MCF 10A (cell line): ENCODE results near the gene DSCAML1. TPM values are rescaled to one million over a fixed set of nuclear protein-coding genes. Genes with fewer than 3 reads are reported as not detected.

Experiments
- BruUV-seq: library from RNA; stranded (reverse); fragments of 400-500 nt; replicated peaks from 2 replicates; lab custom pipeline; 2021; lab: Mats Ljungman, UMichigan
- CTCF ChIA-PET: fragments of 300-600 bp; sonication (Branson Sonifier 250); formaldehyde crosslinking; extraction: SDS; loops from one replicate; lab custom pipeline; 2021; ENCODE audit warnings: antibody characterized with exemption, inconsistent platforms; lab: Yijun Ruan, JAX
- POLR2A ChIA-PET: fragments of 300-600, 350-650 bp; sonication (Branson Sonifier 250); formaldehyde crosslinking; extraction: SDS; loops from one replicate; lab custom pipeline; 2020; ENCODE audit warnings: antibody characterized with exemption, inconsistent platforms; lab: Yijun Ruan, JAX
- DNase-seq: peaks from one replicate; pipeline ENCODE4 v3.0.0-alpha.2; 2018; ENCODE audit not compliant: unreplicated experiment
- H3K27ac Mint-ChIP-seq: one replicate; pipeline ENCODE4 v1.8.0; 2022; ENCODE audit warnings: mild to moderate bottlenecking, low read depth, mixed read lengths; ENCODE audit not compliant: unreplicated experiment
- H3K27me3 Mint-ChIP-seq: one replicate; pipeline ENCODE4 v1.8.0; 2022; ENCODE audit warnings: mixed read lengths; ENCODE audit not compliant: insufficient read depth, unreplicated experiment
- H3K36me3 Mint-ChIP-seq: one replicate; pipeline ENCODE4 v1.8.0; 2022; ENCODE audit warnings: mild to moderate bottlenecking, moderate library complexity, mixed read lengths; ENCODE audit not compliant: insufficient read depth, unreplicated experiment
- H3K4me1 Mint-ChIP-seq: one replicate; pipeline ENCODE4 v1.8.0; 2022; ENCODE audit warnings: mixed read lengths; ENCODE audit not compliant: insufficient read depth, unreplicated experiment
- H3K4me3 Mint-ChIP-seq: one replicate; pipeline ENCODE4 v1.8.0; 2022; ENCODE audit warnings: mild to moderate bottlenecking, moderate library complexity, mixed read lengths; ENCODE audit not compliant: unreplicated experiment
- H3K9me3 Mint-ChIP-seq: one replicate; pipeline ENCODE4 v1.8.0; 2022; ENCODE audit warnings: mixed read lengths; ENCODE audit not compliant: unreplicated experiment
- CTCF ChIP-seq: fragments of 200-600 bp; IDR thresholded peaks from one replicate; pipeline ENCODE4 v1.8.0; 2022; ENCODE audit warnings: antibody characterized with exemption, mild to moderate bottlenecking; ENCODE audit not compliant: unreplicated experiment
- intact Hi-C: fragments of 100-400 bp; cut with micrococcal nuclease; formaldehyde crosslinking; loops from 2 replicates; pipeline ENCODE4 v1.14.1; 2022
- total RNA-seq: library from RNA; stranded (reverse); gene quantifications from 2 replicates; pipeline ENCODE4 v1.2.3, GENCODE V29; 2022

The DSCAML1 gene
- total RNA-seq, 1 experiment from 2014 or later = not detected

- no TSS peak for BruUV-seq
- H3K9me3 Mint-ChIP-seq = no peaks in the 10 kb centered on the region
- CTCF ChIA-PET = no interaction called here
- no peaks in the 10 kb centered on the region for H3K4me1 Mint-ChIP-seq
- H3K27ac Mint-ChIP-seq = no peak overlapping the region
- DNase-seq = no peak
- intact Hi-C loops = no loop called here
- H3K4me3 Mint-ChIP-seq = no peak overlapping the region
- no peak for TF ChIP-seq CTCF
- H3K27me3 Mint-ChIP-seq = peaks cover 60% of the 10 kb centered on the region
- POLR2A ChIA-PET = interaction anchor here (0.7 kb wide), 1 partner anchor 286 kb away, joined by 3 read pairs; no protein-coding TSS in a partner anchor
- H3K36me3 Mint-ChIP-seq = no peaks in the 10 kb centered on the region
These were observed 170.4 kb downstream of the DSCAML1 start for GRCh38 chr11:117626576-117626975.

- CTCF ChIA-PET = interaction anchor here (0.6 to 3.1 kb wide), 3 partner anchors 21 to 257 kb away, joined by 3 to 11 read pairs (median 7); no protein-coding TSS in a partner anchor
- Mint-ChIP-seq H3K9me3 (no peaks in the 10 kb centered on the region), H3K4me3 (no peak overlapping the region), H3K4me1 (no peaks in the 10 kb centered on the region), H3K36me3 (no peaks in the 10 kb centered on the region), H3K27me3 (peaks cover 60% of the 10 kb centered on the region), H3K27ac (no peak overlapping the region)
- POLR2A ChIA-PET = no interaction called here
- no TSS peak for BruUV-seq
- DNase-seq = no peak
- TF ChIP-seq CTCF = no peak
- intact Hi-C loops = no loop called here
These were observed 171.8 kb downstream of the DSCAML1 start for GRCh38 chr11:117625237-117625636.

GRCh38 chr11:117623831-117624271, 173.2 kb downstream of the DSCAML1 start:
- CTCF ChIA-PET = interaction anchor here (0.6 to 3.1 kb wide), 3 partner anchors 26 to 342 kb away, joined by 3 to 11 read pairs (median 3); no protein-coding TSS in a partner anchor
- POLR2A ChIA-PET = no interaction called here
- intact Hi-C loops = no loop called here
- Mint-ChIP-seq H3K9me3 (no peaks in the 10 kb centered on the region), H3K4me3 (no peak overlapping the region), H3K4me1 (no peaks in the 10 kb centered on the region), H3K36me3 (no peaks in the 10 kb centered on the region), H3K27me3 (peaks cover 53% of the 10 kb centered on the region), H3K27ac (no peak overlapping the region)
- no TSS peak for BruUV-seq
- no peak for TF ChIP-seq CTCF
- DNase-seq = no peak

- H3K4me1 Mint-ChIP-seq = no peaks in the 10 kb centered on the region
- ChIA-PET CTCF (interaction anchor here (0.6 to 0.8 kb wide), 2 partner anchors 8 to 194 kb away, joined by 3 read pairs; no protein-coding TSS in a partner anchor), POLR2A (no interaction called here)
- no TSS peak for BruUV-seq
- H3K36me3 Mint-ChIP-seq = no peaks in the 10 kb centered on the region
- H3K4me3 Mint-ChIP-seq = no peak overlapping the region
- no peak overlapping the region for H3K27ac Mint-ChIP-seq
- peak; percentile 25 for DNase-seq
- TF ChIP-seq CTCF = peak; percentile 31
- peaks cover 54% of the 10 kb centered on the region for H3K27me3 Mint-ChIP-seq
- intact Hi-C loops = no loop called here
- H3K9me3 Mint-ChIP-seq = no peaks in the 10 kb centered on the region
These were observed 175.8 kb downstream of the DSCAML1 start for GRCh38 chr11:117621226-117621625.
